HG02943 (cell line): Measurements from ENCODE around the gene ZP1.

Experiments used
- ATAC-seq: cut with Tn5 transposase; IDR thresholded peaks from one replicate; pipeline ENCODE4 v1.9.1; 2021; ENCODE audit warnings: mild to moderate bottlenecking, low read depth, moderate library complexity; ENCODE audit not compliant: unreplicated experiment

Gene ZP1

GRCh38 chr11:60919956-60920355 is 52.6 kb downstream of the ZP1 start:
- no peak for ATAC-seq

- no peak for ATAC-seq
These were observed 53.9 kb downstream of the ZP1 start for GRCh38 chr11:60921259-60921658.

- no peak for ATAC-seq
These were observed 54.5 kb downstream of the ZP1 start for GRCh38 chr11:60921777-60922335.

- ATAC-seq, result no peak
These were observed 55.6 kb downstream of the ZP1 start for GRCh38 chr11:60922906-60923305.

- ATAC-seq, result no peak
These were observed 56.0 kb downstream of the ZP1 start for GRCh38 chr11:60923326-60923725.

- no peak for ATAC-seq
These were observed 56.4 kb downstream of the ZP1 start for GRCh38 chr11:60923800-60924109.

- no peak for ATAC-seq
These were observed 57.0 kb downstream of the ZP1 start, which contains the start of gene TMEM132A for GRCh38 chr11:60924110-60924905. Gene TMEM132A (plus strand): TSS chr11:60924460. CDS start chr11:60924634, 174 bp downstream.
